ENCODE results near the gene PAXX.

Gene PAXX

DNA sequence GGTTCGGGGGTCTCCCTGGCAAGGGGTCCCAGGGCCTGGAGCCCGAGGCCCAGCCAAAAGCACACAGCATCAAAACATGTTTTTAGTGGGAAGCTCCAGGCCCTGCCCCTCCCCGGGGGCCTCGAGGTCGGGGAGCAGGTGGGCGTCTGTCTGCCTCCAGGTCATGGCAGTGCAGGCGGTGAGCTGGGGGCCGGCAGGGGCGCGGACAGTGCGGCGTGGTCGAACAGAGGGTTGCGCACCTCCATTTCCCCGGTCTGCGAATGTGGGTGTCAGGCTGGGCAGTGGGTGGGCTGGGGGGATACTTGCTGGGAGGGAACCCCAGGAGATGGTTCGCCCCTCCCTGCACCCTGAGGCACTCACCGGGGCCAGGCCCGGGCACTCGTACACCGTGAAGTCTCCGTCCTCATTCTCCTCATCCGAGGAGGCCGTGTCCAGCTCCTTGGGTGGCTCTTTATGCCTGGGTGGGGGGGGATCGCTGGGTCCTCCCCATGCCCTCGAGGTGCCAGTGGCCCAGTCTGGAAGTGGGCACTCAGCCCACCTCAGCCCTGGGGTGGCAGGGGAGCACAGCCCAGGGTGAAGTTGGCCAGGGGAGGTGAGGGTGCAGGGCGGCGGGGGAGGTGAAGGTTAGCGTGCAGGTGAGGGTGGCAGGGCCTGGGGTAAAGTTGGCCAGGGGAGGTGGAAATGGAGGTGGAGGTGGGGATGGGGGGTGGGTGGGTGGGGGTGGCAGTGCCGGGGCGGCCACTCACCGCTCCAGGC, 47.6 kb downstream of the PAXX start:
- no peak for DNase-seq (ENCODE audit: low spot score)
- Histone ChIP-seq H3K4me3 (no peak overlapping the region), H3K27ac (no peak overlapping the region)
- TF ChIP-seq, protein P1, sequence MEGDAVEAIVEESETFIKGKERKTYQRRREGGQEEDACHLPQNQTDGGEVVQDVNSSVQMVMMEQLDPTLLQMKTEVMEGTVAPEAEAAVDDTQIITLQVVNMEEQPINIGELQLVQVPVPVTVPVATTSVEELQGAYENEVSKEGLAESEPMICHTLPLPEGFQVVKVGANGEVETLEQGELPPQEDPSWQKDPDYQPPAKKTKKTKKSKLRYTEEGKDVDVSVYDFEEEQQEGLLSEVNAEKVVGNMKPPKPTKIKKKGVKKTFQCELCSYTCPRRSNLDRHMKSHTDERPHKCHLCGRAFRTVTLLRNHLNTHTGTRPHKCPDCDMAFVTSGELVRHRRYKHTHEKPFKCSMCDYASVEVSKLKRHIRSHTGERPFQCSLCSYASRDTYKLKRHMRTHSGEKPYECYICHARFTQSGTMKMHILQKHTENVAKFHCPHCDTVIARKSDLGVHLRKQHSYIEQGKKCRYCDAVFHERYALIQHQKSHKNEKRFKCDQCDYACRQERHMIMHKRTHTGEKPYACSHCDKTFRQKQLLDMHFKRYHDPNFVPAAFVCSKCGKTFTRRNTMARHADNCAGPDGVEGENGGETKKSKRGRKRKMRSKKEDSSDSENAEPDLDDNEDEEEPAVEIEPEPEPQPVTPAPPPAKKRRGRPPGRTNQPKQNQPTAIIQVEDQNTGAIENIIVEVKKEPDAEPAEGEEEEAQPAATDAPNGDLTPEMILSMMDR (IDR thresholded peaks at IDR 0.05): no peak

DNA sequence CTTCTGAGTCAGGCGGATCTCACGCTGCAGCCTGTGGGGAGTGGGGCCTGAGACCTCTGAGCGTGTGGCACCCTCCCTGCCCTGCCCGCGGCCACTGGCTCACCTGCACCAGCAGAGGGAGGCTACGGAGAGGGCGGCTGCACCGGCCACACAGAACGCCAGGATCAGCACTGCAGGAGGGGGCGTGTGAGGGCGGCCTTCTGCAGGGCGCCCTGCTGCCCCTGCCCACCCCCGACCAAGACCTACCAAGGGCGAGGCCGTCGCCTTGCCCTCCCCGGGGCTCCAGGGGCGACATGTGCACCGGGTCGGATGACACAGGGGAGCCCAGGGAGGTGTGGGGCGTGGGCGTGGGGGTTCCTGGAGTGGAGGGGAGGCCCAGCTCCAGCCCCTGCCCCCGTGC, 48.3 kb downstream of the PAXX start:
- TF ChIP-seq, protein P1 (IDR thresholded peaks at IDR 0.05): no peak
- Histone ChIP-seq H3K27ac (peak overlapping the region in 1 of 2 donors; percentile 36), H3K4me3 (no peak overlapping the region)
- no peak for DNase-seq (ENCODE audit: low spot score)

DNA sequence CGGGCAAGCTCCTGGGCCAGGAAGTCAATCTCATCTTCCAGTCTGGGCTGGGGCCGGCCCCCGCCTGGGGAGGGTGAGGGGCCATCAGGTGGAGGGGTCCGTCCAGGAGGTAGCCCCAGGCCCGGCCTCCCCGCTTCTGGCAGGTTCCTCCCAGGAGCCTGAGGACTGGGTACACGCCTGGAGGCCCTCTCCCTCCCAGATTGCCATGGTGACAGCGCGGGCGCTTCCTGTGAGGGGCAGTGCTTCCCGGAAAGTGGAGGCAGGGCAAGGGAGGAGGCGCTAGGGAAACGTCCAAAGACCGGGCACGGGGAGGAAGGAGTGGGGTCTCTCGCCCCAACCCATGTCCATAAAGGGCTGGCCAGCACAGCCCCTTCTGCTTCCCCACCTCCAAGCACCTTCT, 48.9 kb downstream of the PAXX start:
- peak overlapping the region in 1 of 2 donors; percentile 36 for H3K27ac ChIP-seq
- no peak for DNase-seq (ENCODE audit: low spot score)
- TF ChIP-seq, protein P1 (IDR thresholded peaks at IDR 0.05): no peak
- H3K4me3 ChIP-seq: no peak overlapping the region

DNA sequence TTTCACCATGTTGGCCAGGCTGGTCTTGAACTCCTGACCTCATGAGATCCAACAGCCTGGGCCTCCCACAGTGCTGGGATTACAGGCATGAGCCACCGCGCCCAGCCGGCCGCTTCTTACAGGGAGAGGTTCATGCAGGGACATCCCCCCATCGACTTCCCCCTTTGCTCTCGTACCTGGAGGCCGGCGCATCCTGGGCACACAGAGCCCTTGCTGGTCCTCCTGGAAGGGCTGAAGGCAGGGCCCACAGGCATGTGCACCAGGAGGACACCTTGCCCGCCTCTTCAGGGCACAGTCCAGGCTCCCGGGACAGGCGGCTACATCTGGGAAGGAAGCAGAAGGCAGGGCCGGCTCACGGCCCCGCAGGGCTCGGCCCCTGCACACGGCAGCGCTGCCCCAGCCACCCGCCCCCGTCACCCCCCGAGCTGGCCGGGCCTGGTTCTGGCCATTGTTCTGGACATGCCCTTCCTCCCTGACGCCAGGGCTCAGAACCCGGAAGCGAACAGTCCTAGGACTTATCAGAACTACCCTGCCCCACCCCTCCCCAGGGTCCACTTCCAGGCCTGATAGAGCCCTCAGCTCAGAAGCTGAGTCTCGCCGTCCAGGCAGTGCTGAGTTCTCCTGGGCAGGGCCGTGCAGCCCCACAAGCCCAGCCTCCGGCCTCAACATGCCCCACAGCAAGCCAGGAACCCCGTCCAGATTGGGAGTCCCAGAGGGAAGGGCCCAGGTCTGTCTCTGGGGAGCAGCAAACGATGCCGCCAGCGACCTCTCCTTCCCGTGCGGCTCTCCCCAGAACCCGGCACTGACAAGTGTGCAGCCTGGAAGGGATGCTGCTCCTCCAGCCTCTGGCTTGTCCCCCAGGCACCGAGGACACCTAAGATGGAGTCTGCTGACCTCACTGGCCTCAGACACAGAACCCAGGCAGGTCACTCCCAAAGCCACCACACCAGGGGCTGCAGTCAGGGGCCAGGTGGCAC, 50.8 kb downstream of the PAXX start:
- H3K4me3 ChIP-seq: peak overlapping the region; percentile 81
- TF ChIP-seq, protein P1 (IDR thresholded peaks at IDR 0.05): no peak
- peak overlapping the region in 1 of 2 donors; percentile 78 for H3K27ac ChIP-seq
- DNase-seq (ENCODE audit: low spot score): no peak
